Inflammatory macrophage treated with lipopolysaccharide for 4 hours (primary cell): ENCODE measurements around the gene TOB1.

Experiments used
- DNase-seq: peaks from one replicate; pipeline ENCODE4 v3.0.0-alpha.2; 2020

Gene TOB1

DNA sequence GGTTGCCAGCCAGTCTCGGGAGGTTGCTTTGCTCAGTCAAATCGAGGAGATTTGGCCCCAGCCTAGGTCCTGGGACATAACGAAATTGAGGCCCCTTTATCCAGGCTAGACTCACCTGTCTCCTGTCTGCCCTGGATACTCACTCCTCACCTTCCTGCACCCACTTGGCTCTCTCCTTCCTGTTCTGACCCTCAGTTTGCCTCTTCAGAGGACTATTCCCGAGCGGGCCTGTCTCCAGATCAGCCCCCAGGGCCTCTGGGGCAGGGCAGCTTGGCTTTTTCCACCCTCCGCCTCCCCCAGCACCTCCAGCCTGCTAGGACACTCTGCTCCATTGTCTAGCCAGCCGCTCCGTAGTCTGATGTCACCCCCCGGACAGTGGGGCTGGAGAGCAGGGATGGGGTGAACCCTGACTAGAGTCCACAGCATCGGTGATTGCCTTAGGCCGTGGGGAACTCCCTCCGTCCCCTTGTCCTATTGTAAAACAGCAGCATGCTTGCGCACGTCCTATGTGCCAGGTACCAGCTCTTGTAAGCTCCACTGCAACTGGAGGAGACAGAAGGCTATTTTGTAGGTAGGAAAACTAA is 21.9 kb downstream of the TOB1 start:
- no peak for DNase-seq

DNA sequence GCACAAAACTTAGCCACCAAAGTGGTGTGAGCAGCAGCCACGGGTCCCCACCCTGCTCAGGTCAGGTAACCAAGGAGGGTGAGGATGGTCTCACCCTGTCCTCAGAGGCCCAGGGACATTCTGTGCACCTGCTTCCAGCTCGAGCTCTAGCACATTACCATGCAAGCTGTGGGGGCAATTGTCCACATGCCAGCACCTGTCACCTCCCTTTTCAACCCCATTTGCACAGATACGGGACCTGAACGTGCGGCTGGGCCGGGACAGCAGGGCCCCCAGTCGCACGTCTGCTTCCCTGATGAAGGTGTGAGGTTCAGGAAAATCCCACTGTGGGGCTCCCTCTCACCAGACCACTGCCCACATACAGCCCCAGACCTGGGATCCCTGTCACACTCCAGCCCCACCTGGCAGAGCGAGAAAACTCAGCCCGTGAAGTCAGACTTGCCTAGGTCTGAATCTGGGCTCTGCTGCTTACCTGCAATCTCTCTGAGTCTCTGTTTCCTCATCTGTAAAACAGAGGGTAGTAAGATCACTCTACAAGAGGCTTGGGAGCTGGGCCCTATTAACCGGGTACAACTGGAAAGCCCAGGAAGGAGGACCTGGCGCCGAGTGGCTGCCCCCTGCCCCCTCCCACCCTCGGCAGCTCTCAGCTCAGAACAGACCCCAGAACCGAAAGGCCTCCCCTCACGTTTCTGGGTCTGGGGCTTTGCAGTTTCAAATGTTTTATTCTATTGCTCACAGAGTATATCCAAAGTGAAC is 22.8 kb downstream of the TOB1 start:
- DNase-seq: no peak

DNA sequence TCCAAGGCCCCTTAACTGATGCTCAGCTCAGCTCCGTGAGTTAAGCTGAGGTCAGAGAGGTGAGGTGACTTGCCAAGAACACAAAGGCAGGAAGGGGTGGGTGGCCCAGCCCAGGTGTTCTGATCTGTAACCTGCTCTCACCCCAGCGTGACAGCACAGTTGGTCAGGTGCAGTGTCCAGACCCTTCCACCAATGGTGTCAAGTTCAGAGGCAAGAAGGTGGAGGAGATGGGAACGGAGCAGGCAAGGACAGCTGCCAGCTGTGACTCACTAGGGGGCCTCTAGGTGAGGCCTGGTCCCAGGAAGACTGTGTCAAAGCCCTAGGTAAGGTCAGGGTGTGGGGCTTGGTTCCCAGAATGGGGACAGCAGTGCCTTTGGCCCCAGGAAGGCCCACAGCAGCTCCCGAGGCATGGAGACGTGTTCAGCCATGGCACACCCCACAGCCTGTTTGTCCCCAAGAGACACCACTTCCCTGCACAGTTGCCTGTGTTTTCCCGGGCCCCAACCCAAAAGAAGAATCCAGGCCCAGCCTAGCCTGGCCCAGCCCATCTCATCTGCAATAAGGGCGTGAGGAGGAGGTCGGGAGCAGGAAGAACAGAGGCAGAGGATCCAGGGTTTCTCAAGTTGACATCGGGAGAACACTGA is 23.5 kb downstream of the TOB1 start:
- DNase-seq: no peak

DNA sequence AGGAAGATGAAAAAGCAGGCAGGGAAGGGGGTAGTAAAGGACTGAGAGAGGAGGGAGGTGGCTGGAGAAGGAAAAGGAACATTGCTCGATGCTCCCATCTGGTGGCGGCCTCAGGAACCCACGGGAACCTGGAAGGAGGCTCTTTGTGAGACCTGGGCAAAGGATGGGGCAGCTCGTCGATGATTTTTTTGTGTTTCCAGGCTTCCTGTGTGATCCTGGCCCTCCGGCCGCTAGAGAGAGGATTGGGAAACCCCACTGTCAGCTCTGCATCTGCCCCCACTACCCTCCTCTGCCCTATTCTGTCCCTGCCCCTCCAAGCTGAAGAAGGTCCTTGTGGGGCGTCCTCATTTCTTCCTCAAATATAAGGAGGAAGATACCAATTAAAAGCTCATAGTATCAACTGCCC is 24.2 kb downstream of the TOB1 start:
- peak; percentile 63 for DNase-seq

DNA sequence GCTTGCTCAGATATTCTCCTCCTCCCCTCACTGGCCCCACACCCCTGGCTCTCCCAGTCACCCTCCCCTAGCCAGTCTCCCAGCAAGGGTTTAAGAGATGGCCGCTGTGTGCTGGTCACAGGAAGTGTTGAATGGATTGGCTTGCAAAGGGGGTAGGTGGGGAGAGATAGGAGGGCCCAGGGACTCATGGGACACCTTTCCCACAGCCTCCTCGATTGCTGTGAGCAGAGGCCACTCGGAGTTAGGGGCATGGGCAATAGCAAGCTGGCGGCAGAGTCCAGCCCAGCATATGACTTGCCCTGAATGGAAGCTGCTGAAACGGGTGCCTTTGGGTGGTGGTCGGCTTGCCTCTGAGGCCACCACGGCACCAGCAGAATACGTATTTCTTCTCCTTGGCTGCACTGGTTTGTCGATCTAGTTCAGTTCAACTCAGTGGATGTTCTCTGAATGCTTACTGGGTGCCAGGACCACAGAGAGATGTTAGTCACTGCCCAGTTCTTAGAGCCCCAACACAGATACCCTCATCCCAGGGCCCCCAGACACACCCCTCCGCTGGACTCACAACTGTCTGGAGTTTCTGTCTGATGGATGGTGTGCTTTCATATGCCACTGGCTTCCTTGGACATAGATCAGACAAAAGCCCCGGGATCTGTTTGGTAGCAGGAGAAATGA is 24.7 kb downstream of the TOB1 start:
- DNase-seq: no peak

DNA sequence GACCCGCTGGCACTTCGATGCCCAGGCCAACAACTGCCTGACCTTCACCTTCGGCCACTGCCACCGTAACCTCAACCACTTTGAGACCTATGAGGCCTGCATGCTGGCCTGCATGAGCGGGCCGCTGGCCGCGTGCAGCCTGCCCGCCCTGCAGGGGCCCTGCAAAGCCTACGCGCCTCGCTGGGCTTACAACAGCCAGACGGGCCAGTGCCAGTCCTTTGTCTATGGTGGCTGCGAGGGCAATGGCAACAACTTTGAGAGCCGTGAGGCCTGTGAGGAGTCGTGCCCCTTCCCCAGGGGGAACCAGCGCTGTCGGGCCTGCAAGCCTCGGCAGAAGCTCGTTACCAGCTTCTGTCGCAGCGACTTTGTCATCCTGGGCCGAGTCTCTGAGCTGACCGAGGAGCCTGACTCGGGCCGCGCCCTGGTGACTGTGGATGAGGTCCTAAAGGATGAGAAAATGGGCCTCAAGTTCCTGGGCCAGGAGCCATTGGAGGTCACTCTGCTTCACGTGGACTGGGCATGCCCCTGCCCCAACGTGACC is 25.8 kb downstream of the TOB1 start:
- DNase-seq: no peak

DNA sequence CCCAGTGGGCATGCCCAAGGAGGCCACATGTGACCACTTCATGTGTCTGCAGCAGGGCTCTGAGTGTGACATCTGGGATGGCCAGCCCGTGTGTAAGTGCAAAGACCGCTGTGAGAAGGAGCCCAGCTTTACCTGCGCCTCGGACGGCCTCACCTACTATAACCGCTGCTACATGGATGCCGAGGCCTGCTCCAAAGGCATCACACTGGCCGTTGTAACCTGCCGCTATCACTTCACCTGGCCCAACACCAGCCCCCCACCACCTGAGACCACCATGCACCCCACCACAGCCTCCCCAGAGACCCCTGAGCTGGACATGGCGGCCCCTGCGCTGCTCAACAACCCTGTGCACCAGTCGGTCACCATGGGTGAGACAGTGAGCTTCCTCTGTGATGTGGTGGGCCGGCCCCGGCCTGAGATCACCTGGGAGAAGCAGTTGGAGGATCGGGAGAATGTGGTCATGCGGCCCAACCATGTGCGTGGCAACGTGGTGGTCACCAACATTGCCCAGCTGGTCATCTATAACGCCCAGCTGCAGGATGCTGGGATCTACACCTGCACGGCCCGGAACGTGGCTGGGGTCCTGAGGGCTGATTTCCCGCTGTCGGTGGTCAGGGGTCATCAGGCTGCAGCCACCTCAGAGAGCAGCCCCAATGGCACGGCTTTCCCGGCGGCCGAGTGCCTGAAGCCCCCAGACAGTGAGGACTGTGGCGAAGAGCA is 26.4 kb downstream of the TOB1 start:
- no peak for DNase-seq

DNA sequence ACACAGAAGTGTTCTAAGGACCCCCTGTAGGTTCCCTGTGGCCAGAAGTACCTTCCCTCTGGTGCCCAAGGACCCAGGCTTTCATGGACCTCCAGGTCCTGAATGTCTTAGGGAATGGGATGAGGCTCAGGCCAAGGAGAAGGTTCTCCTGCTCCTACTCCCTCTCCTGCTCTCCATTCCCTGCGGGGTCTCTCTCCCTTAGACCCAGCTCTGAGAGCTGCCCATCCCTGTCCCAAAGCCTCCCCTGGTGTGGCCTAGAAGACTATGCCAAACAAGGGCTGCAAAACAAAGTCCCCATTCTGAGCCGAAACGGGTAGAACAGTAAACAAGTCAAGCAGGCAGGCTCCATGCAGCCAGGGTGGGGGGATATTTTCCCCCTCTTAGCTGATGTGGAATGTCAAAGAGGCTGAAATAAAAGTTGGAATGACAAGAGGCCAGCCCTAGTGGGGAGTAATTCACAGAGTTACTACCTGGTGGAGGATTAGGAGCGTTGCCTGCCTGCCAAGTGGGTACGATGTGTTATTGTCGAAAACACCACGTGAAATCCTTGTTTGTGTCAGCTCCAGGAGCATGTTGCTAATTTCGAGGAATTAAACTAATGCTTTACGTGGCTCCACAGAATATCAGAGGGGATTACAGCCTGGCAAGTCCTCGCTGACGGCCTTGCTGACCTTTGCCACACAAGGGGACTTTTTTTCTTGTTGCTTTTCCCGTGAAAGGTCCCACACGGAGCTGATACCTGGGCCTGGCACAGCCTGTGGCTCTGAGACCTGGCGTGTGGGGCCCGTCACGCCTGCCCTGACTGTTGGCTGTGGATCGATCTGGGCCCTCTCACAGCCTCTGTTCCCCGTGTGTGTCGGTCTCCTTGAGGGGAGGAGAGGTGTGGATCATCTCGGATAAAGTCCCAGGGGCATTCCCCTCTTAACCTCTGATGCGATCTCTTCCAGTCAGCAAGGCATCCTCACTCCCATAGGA is 27.9 kb downstream of the TOB1 start:
- DNase-seq: no peak

DNA sequence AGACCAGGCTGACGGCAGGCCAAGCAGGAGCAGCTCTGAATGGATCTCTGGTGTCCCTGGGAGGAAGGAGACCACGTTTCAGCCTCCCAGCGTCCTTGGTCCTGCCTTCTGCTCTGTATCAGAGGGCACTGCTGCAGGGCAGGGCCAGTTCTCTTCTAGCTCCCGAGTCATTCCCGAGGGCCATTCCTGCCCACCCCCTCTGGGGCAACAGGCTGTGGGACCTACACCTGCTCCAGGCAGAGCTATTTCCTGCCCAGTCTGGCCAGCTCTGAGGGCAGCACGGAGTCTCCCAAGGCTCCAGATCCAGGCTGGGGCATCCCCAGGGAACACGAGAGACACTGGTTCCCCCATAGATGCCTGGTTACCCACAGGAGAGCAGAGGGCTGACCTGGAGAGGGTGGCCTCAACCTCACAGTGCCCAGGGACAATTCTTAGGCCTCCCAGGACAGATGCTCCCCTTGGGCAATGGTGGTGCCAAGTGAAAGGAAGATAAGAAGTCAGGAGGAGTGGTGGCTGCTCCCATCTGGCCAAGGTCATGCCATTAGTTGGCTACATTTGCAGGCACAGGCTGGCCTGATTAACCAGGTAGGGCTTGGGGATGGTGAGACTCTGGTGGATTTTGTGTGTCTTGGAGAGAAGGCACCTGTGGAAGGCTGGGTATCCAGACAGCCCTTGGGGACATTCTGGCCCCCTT is 28.7 kb downstream of the TOB1 start:
- no peak for DNase-seq

DNA sequence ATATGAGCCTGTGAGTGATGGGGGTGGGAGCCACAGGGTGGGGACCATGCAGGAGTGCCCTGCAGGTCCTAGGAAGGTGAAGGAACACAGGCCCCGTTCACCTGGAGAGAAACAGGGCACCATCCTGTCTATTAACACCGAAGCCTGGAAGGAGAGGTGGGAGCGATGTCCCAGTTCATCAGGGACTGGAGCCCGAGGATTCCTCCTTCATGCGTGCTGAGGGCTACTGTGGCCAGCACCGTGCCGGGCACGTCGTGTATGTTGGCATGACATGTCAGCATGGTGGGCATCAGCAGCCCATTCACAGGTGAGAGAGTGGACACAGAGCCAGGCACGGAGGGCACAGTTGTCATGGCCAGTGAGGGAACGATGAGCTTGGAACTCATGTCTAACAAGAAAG is 29.3 kb downstream of the TOB1 start:
- DNase-seq: no peak

DNA sequence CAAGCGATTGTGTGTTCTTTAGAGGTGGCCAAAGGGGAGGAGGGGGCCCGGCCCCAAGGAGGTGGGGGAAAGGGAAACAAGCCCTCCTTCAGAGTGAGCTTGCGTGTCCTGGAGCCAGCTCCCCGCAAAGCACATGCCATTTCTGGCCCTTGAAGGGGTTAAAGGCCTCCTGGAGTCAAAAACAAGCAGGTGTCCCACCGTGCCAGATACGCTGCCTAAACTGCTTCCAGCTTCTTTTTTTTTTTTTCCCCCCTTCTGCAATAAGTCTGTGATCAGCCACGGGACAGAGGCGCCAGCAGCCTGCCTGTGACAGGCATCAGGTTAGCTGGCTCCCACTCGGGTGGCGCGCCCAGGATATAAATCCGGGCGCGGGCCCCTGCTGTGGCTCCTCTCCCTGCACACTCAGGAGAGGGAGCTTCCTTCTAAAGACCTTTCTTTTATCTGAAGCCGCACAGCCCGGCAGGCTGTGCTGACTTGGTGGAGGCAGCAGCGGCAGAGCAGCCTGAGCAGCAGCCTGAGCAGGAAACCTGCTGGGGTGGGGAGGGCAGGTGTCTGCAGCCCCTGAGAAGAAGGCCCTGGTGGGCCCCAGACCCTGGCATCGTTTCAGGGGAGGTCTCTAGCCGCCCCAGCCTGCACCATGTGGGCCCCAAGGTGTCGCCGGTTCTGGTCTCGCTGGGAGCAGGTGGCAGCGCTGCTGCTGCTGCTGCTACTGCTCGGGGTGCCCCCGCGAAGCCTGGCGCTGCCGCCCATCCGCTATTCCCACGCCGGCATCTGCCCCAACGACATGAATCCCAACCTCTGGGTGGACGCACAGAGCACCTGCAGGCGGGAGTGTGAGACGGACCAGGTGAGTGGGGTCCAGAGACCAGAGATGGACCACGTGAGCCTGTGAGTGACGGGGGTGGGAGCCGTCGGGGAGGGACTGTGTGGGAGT is 30.6 kb downstream of the TOB1 start, which contains the start of gene WFIKKN2:
TSS of gene WFIKKN2 (plus strand) at position 286 of the 934 bp plus-strand sequence. CDS start at position 638, 352 bp downstream.
- DNase-seq: no peak

DNA sequence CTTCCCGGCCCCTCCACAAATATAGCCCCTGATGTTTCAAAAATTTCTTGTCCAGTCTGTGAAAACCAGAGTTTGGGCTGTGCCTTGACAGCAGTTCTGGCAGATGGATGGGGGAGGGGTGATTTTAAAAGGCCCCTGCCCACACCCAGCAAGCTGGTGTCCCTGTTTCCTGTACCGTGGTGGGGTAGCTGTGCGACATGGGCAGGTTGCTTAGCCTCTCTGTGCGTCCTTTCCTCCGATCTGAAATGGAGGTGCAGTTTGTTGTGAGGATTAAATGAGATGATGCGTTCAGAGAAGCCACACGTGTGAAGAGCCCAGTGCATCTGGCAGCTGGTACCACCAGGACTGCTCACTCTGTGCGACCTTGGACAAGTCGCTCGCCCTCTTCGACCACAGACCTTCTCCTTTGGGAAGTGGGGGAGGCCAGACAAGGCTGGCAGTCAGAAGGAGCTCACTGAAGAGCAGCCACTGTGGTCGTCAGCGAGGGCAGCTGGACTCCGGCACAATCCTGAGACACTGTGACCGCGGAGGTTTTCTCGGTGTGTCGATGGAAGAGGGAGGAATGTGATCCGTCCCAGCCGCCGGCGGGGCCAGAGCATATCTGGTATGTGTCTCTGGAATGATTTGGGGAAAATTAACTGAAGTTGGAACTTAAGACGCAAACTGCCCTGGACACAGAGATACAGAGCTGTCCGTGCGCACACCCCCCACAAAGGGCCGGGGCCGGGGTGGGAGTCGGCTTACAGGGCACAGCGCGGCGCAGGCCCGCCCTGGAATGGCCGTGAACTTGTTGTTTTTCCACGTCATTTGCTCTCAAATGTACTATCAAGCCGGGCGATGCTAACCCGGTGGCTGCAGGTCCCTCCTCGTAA is 31.5 kb downstream of the TOB1 start:
- DNase-seq: no peak

DNA sequence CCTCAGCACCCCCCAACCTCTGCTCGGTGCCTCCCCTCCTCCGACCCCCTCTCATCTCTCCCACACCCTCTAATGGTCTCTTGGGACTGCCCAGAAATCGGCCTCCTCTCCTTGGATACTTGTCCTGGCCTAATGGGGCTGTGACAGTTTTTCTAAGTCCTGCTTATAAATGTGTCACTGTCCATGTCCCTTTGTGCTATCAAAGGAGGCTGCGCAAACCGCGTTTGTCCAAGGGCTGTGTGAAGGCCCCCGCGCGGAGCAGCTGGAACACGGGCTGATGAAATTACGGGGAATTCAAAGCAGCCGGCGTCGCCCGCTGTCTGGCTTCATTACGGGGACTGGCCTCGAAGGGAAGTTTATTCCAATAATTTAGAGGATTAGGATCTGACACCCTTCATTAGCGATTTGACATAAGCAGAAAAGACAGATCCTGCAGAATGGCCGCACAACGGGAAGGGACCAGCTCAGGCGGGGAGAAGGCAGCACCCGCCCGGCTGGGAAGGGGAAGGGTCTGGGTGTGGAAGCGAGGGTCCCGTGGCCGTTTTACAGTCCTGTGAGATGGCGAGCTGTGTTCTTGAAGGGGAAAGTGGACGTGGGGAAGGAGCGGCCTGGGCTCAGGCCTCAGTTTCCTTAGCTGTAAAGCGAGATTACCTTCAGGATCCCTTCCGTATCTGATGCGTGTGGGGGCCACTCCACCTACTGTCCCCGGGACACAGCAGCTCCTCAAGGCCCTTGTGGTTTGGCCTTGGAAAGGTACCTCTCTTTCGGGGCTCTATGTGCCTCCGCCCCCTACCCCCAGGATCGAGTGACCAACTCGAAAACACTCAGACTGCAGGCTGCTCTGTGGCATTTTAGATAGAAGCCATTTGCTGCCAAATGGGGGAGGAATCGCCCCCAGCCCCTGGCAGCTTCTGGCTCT is 32.4 kb downstream of the TOB1 start:
- no peak for DNase-seq

DNA sequence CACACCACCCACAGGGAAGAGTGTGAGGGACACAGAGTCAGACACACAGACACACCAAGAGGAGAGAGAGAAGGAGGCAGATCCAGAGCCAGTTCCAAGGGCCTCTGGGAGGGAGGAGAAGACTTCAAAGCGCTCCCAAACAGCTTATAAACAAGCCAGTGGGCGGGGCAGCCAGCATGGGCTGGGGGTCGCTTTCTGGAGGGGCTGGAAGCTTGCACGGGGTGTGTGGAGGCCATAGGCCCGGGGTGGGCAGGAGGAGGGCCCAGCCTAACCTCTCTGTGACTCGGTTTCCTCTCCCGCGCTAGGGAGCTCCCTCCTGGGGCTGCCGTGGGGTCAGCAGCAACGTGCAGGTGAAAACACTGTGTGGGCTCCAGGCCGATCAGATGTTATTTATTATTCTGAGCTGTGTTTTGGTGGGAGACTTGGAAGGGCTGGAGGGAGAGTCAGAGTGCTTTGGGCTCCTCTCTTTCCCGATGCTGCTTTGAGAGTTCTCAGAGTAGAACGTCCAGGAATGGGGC is 33.2 kb downstream of the TOB1 start:
- DNase-seq: no peak

DNA sequence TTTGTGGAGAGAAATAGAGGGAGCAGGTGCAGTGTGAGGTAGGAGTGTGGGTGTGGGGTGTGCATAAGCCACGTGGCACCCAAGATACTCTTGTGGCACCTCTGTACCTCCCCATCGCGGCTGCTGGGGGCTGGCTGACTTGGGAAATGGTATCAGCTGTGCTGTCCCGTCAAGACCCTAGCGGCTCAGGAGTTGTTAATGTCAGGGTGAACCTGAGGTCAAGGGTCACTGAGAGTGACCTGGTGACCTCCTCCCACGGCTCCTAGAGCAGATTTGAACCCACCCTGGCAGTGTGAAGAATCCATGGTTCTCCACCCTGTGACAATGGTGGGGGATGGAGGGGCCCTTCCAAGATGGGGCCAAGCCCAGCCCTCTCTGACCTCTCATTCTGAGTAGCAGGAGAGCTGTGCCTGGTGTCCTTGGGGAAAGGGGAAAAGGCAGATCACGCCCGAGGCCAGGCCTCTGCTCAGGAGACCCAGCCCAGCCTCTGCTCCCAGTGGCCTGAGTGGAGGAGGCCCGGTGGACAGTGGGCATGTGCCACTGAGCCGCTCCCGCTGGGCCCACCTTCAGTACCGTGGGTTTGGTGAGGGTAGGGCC is 33.8 kb downstream of the TOB1 start:
- DNase-seq: no peak

DNA sequence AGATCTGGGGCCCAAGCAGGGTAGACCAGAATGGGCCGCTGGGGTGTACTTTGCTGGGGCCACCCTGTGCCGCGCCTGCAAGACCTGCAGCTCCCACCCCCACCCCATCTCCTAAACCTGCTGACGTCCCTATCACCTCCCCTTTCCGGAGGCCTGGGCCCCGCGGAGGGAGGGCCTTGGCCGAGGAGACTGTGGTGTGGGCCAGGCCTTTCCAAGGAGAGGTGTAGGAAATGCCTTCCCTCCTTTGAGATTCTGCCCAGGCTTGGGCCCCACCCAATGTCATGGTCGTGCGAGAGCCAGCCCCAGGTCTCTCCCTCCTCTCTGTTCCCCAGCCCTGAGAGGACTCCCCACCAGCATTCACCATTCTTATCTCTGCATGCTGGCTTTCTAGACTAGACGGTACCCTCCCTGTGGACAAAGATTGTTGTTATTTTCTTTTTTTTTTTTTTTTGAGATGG is 34.7 kb downstream of the TOB1 start:
- DNase-seq: no peak

DNA sequence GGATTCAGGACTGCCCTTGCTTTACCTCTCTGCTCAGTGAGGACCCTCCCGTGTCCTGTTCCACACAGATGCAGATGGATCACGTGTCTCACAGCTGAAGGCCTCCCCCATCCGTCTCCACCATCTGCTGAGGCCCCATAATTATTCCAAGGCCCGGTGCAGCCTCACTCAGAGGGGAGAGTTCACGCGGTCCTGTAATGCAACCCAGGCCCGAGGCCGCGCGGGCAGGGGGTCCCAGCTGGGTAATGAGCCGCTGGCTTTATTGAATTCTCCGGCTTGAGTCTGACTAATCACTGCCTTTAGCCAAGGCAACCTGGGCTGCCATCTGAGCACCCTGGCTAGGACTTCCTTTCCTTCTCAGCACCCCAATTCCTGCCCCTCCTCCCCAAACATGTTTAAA is 35.2 kb downstream of the TOB1 start:
- DNase-seq: no peak
